Peyer's patch (tissue), 4 donors: ENCODE measurements around the gene SPECC1L.

Experiments
- POLR2A ChIP-seq, 2 donors: fragments of 450-650 bp; IDR thresholded peaks; one replicate each; pipeline ENCODE4 v1.5.1; 2017; ENCODE audit warnings: antibody characterized with exemption in 2 of 2, mild to moderate bottlenecking in 2 of 2, moderate library complexity in 2 of 2
- TF ChIP-seq, protein P1 (sequence below), 6 experiments: fragments of 450-650 bp in 4 of 6; fragments of 200-600 bp in 2 of 6; sonication (generic) in 1 of 6; IDR thresholded peaks; one replicate each; pipeline ENCODE4 v1.5.1; 2017 to 2019; ENCODE audit warnings: antibody characterized with exemption in 6 of 6, mild to moderate bottlenecking in 3 of 6, moderate library complexity in 1 of 6

DNA sequence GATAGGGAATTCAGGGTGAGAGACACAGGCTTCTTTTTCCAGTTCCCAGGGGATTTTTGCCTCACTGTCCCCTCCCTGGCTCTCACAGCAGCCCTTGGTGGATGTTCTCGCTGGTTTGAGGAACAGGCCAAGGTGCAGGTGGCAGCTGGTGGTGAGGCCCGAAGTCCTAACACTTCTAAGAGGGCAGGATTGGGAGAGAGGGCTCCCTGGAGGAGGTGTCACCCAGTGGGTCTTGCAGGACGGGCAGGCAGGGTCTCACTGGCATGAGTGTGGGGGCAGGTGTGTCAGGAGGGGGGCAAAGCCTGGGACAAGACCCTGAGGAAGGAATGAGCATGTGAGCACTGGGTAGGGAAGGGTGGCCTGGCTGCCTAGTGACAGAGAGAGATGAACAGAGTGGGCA, 165.9 kb downstream of the SPECC1L start:
- TF ChIP-seq, protein P1, sequence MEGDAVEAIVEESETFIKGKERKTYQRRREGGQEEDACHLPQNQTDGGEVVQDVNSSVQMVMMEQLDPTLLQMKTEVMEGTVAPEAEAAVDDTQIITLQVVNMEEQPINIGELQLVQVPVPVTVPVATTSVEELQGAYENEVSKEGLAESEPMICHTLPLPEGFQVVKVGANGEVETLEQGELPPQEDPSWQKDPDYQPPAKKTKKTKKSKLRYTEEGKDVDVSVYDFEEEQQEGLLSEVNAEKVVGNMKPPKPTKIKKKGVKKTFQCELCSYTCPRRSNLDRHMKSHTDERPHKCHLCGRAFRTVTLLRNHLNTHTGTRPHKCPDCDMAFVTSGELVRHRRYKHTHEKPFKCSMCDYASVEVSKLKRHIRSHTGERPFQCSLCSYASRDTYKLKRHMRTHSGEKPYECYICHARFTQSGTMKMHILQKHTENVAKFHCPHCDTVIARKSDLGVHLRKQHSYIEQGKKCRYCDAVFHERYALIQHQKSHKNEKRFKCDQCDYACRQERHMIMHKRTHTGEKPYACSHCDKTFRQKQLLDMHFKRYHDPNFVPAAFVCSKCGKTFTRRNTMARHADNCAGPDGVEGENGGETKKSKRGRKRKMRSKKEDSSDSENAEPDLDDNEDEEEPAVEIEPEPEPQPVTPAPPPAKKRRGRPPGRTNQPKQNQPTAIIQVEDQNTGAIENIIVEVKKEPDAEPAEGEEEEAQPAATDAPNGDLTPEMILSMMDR (IDR thresholded peaks at IDR 0.05), result no peak
- TF ChIP-seq POLR2A (IDR thresholded peaks at IDR 0.05), result no peak
